ENCODE data around the gene TENM4.
A peak's percentile ranks its signal among the peaks of the same experiment; 100 is the strongest.

The TENM4 gene

GRCh38 chr11:78741741-78742140 is 699.1 kb downstream of the TENM4 start:
- DNase-seq (ENCODE audit: low spot score): no peak

GRCh38 chr11:78740199-78741071 is 700.4 kb downstream of the TENM4 start:
- no peak for DNase-seq (ENCODE audit: low spot score)

DNA sequence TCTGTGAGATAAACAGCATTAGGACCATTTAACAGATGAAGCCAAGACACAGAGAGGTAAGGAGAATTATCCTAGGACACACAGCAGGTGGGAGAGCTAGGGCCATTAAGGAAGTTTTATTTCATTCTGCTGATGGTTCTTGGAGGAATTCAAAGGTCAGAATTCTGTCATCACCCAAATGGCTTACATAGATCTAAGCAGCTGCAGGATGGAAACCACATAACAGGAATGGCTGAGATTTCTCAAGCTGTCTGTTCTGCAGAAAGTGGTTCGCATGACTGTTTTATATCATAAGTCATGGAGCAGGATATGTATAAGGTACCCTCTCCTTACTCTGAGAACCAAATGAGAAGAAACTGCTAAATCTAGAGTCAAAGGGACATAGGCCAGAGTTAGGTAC is 702.9 kb downstream of the TENM4 start:
- no peak for DNase-seq (ENCODE audit: low spot score)

- DNase-seq (ENCODE audit: low spot score): no peak
Observed at GRCh38 chr11:78737301-78737700, 703.5 kb downstream of the TENM4 start.

DNA sequence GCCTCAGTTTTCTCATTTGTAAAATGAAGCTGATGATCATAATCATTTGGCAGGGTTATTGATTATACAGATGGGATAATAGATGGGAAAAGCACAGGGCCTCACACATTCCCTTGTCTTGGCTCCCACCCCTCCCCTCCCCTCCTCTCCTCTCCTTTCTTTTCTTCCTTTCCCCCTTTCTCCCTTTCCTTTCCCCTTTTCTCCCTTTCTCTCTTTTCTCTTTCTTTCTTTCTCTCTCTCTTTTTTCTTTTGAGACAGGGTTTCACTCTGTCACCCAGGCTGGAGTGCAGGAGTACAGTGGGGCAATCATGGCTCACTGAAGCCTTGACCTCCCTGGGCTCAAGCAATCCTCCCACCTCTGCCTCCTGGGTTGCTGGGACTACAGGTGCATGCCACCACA is 705.1 kb downstream of the TENM4 start:
- DNase-seq (ENCODE audit: low spot score): no peak

DNA sequence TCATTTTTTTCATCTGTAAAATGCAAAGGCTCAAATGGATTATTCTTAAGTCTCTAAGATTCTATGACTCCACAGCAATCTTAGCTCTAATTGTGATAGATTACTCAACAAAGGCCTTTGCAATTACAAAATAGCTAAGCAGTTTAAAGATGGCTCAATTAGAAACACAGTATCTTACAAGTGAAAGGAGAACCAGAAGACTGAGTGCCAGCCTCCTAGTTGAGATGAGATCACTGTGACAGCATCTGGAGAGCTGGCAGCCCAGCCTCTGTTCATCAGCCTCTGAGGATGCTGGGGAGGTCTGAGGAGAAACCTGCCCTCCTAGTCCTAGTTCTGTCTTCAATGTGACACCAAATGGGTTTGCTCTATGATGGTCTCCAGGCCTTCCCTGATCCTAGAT is 707.8 kb downstream of the TENM4 start:
- no peak for DNase-seq (ENCODE audit: low spot score)

DNA sequence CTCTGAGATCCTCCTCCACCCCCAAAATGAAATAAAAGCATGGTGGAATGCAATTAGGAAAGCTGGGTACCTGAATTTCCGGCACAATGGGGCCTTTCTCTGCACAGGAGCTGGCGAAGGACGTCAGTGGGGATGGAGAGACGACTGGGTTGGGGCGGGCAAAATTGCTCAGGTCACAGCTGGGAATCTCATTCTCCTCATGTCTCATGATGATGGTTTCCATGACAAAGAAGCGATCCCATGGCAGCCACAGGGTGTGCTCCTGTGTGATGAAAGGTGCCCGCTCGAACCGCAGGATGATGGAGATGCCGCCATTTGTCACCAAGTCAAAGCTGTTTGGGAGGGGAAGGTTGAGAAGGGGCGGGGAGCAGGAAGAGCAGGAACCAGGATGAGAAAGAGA is 708.6 kb downstream of the TENM4 start:
- no peak for DNase-seq (ENCODE audit: low spot score)

GRCh38 chr11:78731027-78731426 is 709.8 kb downstream of the TENM4 start:
- no peak for DNase-seq (ENCODE audit: low spot score)

DNA sequence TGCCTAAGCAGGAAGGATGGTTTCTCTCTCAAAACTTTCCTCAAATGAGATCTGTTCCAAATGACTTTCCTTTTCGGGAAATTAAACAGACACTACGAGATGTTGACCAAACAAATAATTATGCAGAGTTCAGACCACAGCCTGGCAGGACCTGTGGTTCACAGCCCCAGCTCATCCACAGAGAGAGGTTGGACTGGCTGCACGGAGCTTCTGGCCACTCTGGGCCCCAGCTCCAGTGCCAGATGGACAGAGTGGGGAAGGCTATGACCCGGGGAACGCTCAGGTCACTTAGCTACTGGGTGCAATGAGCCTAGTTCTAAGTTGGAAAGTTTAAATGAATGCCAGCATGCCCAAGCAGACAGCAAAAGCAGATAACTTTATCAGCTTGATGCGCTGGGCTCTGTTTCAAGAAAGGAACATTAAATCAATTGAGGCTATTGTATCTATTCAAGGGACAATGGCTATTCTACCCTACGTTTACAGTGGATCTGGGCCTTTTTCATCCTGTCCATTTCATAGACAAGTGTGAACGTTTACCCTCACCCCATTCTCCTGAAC is 710.5 kb downstream of the TENM4 start:
- DNase-seq (ENCODE audit: low spot score): no peak

GRCh38 chr11:78727816-78728215 is 713.0 kb downstream of the TENM4 start:
- DNase-seq (ENCODE audit: low spot score): no peak

DNA sequence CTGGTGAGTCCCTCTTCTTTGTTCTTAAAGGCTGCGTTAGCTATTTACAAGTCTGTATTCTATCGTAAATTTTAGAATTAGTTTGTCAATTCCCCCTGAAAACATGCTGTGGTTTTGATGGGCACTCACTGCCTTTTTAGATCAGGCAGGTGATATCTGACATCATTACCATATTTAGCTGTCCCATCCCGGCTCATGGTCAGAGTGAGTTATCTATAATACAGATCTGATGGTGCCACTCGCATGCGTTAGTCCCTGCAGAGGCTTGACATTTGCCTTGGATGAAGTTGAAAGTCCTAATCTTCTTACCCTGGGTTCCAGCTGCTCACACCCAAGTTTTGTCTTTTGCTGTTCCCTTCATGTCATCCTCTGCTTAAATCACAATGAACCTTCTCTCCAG is 715.6 kb downstream of the TENM4 start:
- no peak for DNase-seq (ENCODE audit: low spot score)

GRCh38 chr11:78722786-78723185 is 718.0 kb downstream of the TENM4 start:
- no peak for DNase-seq (ENCODE audit: low spot score)

DNA sequence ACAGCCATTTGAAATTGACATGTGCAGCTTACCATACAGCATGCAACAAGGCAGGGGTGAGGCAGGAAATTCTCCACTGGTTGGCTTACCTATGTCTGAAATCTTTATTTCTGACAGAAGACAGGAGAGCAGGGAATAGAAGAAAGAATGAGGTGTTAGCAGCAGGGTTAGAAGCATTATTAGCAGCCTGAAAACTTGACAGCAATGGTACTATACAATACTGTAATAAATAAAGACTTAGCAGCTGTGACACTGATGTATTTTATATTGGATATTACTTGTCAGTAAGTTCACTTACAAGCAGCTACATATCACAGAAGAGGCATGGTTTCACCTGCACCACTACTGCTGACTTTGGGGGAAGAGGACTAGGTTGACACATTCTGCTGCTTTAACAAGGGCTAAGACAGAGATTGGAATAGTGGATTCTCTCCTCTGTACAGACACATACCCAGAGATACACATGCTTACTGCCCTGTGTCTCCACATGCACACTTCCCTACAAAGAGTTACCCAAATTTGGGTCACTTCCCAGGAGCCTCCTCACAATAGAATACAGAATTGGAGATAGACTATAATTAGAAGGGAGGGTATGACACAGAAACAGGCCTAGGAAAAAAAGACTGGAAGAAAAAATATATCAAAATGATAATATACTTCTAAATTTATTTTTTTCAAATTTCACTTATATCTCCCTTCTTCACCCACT is 720.4 kb downstream of the TENM4 start:
- no peak for DNase-seq (ENCODE audit: low spot score)

GRCh38 chr11:78717041-78717440 is 723.8 kb downstream of the TENM4 start:
- DNase-seq (ENCODE audit: low spot score): no peak

GRCh38 chr11:78715639-78716311 is 725.1 kb downstream of the TENM4 start:
- DNase-seq (ENCODE audit: low spot score): peak; percentile 10

DNA sequence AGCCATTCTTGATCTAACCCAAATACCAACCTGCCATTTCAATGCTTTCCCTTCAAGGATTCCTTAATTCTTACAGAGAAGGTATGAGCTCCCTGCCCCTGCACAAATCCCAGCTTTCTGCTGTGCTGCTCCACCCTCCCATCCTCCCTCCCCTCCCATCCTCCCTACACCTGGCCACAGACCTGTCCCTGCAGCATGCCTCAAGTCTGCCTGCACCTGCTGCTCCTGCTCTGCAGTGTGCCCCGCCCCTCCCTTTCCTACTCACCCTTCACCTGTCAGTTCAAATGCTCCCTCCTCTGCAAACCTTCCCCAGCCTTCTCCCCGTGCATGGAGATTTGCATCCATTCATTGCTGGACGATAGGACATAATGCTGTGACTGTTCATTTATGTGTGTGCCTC is 726.3 kb downstream of the TENM4 start:
- DNase-seq (ENCODE audit: low spot score): no peak

DNA sequence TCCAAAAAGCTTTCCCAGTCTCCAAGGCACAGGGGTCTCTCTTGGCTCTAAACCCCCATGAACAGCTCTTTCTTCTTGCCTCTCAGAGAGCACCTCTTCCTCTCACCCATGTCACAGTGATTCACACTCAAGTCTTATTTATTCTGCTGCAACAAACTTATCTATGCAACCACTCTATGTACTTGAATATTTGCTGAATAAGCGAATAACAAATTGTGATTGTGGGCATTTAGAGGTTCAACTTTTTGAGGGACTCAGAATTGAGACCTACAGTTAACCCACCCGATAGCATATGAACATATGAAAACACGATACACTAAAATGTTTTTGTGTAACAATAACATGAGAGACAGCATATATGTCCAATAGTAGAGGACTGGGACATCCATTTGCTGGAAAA is 729.1 kb downstream of the TENM4 start:
- DNase-seq (ENCODE audit: low spot score): no peak

DNA sequence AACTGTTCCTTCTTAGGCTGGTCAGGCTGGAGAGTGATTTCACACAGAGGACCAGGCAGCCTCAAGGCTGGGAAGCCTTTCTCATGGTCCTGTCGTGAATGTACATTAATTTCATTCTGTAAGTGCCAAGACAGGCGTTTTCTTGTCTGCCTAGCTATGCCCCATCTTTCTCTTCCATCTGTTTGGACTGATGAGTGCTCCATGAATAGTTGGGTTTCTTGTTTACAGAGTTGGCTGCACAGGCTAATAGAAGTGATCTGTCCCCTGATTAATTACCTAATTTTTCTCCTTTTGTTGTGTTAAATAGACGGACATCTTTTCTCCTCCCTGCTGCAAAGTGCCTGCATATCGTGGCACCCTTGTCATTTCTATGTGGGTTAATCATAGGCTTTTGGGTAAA is 730.4 kb downstream of the TENM4 start:
- no peak for DNase-seq (ENCODE audit: low spot score)

DNA sequence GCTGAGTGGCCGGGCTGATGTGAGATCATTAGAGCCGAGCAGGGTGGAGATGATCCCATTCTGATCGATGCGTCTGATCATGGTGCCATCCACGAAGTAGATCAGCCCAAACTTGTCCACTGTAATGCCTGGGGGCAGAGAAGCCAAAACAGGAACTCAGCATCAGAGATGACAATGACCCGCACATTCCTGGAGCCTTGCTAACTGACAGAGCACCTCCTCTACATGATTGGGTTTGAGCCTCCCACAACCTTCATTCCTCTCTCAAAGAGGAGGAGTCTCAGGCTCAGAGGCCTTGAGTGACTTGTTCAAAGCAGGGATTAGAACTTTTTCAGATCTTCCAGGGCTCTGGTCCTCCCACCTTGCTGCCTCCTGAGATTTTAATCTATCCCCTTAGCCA is 732.4 kb downstream of the TENM4 start:
- no peak for DNase-seq (ENCODE audit: low spot score)

- DNase-seq (ENCODE audit: low spot score): no peak
Observed at GRCh38 chr11:78706551-78706950, 734.3 kb downstream of the TENM4 start.

DNA sequence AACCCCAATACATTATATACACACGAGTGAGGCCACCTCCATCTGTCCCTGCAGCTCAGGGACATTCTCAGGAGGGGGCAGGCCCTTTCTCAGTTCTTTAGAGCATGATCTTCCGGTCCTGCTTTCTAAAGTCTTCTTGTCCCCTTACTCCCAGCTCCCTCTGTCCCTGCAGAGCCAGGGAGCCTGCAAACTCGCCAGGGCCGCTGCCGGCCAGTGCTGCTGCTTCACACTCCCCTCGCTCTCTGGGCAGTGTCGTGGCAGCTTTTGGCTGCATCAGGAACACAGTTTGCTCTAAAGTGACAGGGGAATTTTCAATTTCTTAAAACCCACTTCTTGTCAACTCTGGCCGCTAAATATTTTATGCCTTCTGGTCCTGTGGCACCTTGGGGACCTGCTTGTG is 736.0 kb downstream of the TENM4 start:
- DNase-seq (ENCODE audit: low spot score): no peak

DNA sequence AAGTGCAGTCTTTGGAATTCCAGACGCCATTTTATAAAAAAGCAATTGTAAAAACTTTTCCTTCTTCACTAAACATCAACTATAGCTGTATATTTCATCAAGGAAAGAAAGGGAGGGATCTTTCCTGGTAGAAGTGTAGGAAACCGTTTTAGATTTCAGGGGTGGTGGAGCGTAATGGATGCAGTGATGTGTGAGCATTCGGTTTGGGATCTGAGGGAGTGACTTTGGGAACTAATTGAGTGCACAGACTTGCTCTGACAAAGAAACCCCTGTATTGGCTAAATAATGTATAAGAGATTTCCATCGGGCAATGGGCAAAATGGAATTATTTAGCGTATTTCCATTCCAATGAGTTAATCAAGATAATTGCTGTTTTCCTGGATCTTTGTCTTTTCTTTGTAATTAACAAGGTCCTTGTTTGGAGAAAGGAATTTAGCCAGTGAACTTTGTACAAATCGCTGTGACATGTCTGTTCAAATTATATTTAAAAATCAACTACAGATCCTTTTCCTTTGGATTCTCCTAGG is 741.2 kb downstream of the TENM4 start:
- no peak for DNase-seq (ENCODE audit: low spot score)
